Amygdala (tissue), 56 donors: ENCODE measurements around the gene CD151.

Experiments
- DNase-seq, 56 donors: peaks; one replicate each; lab custom pipeline; 2025; lab: John Stamatoyannopoulos, UW

The CD151 gene

GRCh38 chr11:839280-839623 is 6.5 kb downstream of the CD151 start:
- no peak for DNase-seq

GRCh38 chr11:839875-840617 is 7.3 kb downstream of the CD151 start:
- no peak for DNase-seq

- DNase-seq, result no peak
Observed at GRCh38 chr11:841981-842369, 9.2 kb downstream of the CD151 start.

- DNase-seq, result peak in 55 of 56 donors; percentile 19 to 96 (median 82)
Observed at GRCh38 chr11:842370-843002, 9.7 kb downstream of the CD151 start, which contains the start of the genes POLR2L and TSPAN4. POLR2L (minus strand) TSS chr11:842529; CDS start chr11:842508, 21 bp downstream. TSPAN4 (plus strand) TSS chr11:842852; CDS start chr11:850305, 7,453 bp downstream.

- DNase-seq, result no peak
Observed at GRCh38 chr11:843086-843734, 10.5 kb downstream of the CD151 start.

GRCh38 chr11:843818-844692 is 11.3 kb downstream of the CD151 start:
- peak in 5 of 56 donors; percentile 22 to 45 (median 34) for DNase-seq

GRCh38 chr11:844693-845644 is 12.2 kb downstream of the CD151 start:
- peak in 14 of 56 donors; percentile 25 to 57 (median 39) for DNase-seq

- no peak for DNase-seq
Observed at GRCh38 chr11:845872-846495, 13.2 kb downstream of the CD151 start.

GRCh38 chr11:846496-847098 is 13.8 kb downstream of the CD151 start:
- DNase-seq, result no peak

GRCh38 chr11:847876-848275 is 15.1 kb downstream of the CD151 start:
- DNase-seq, result no peak

GRCh38 chr11:848380-848931 is 15.7 kb downstream of the CD151 start:
- DNase-seq, result peak in 8 of 56 donors; percentile 20 to 57 (median 31)

GRCh38 chr11:849104-849824 is 16.5 kb downstream of the CD151 start:
- DNase-seq, result peak in 3 of 56 donors; percentile 30 to 45 (median 43)

- no peak for DNase-seq
Observed at GRCh38 chr11:849951-850774, 17.4 kb downstream of the CD151 start.

GRCh38 chr11:850775-851763 is 18.3 kb downstream of the CD151 start:
- DNase-seq, result no peak

GRCh38 chr11:852762-853161 is 20.0 kb downstream of the CD151 start:
- DNase-seq, result no peak
